B cell (primary cell): Measurements from ENCODE around the gene BCAN.

Experiments
- CTCF ChIP-seq: fragments of 200-600 bp; IDR thresholded peaks from one replicate; pipeline ENCODE4 v1.8.0; 2022; ENCODE audit warnings: antibody characterized with exemption, mild to moderate bottlenecking
- EZH2 ChIP-seq: IDR thresholded peaks from 2 replicates; pipeline ENCODE4 v1.6.1; 2012; ENCODE audit warnings: borderline replicate concordance, low read depth, mild to moderate bottlenecking, moderate library complexity, low read length; ENCODE audit not compliant: insufficient read depth, poor library complexity, severe bottlenecking

- TF ChIP-seq CTCF (no peak), EZH2 (no peak)
These were observed 29.9 kb downstream of the BCAN start for GRCh38 chr1:156671804-156672203.
